Stimulated activated CD8-positive, alpha-beta memory T cell treated with anti-CD3 and anti-CD28 coated beads, Interleukin-15, amount 100 ng/mL, for 4 hours (primary cell): ENCODE results near the gene FAM89A.
A peak's percentile ranks its signal among the peaks of the same experiment; 100 is the strongest.
"Not testable (repeated sequence)": the region's sequence is repeated elsewhere in the genome, so short reads cannot be mapped to it uniquely, and the experiment has no call there.

ENCODE experiments used
- DNase-seq, 2 donors: peaks; one replicate each; pipeline ENCODE4 v3.0.0-alpha.2; 2020; ENCODE audit warnings: low read depth in 2 of 2

FAM89A gene

GRCh38 chr1:230994860-230995259, 45.2 kb downstream of the FAM89A start:
- no peak for DNase-seq

- no peak for DNase-seq
These were observed 47.8 kb downstream of the FAM89A start for GRCh38 chr1:230992100-230992774.

- no peak for DNase-seq
These were observed 52.6 kb downstream of the FAM89A start for GRCh38 chr1:230987448-230987847.

GRCh38 chr1:230986976-230987375, 53.1 kb downstream of the FAM89A start:
- no peak for DNase-seq

- DNase-seq, result no peak
These were observed 54.3 kb downstream of the FAM89A start for GRCh38 chr1:230985711-230986110.

- not testable (repeated sequence) for DNase-seq
These were observed 55.2 kb downstream of the FAM89A start for GRCh38 chr1:230984622-230985515.

- no peak for DNase-seq
These were observed 56.2 kb downstream of the FAM89A start for GRCh38 chr1:230983811-230984210.

GRCh38 chr1:230982696-230983095, 57.4 kb downstream of the FAM89A start:
- DNase-seq, result no peak

- no peak for DNase-seq
These were observed 60.1 kb downstream of the FAM89A start for GRCh38 chr1:230979952-230980351.

- DNase-seq, result no peak
These were observed 60.7 kb downstream of the FAM89A start for GRCh38 chr1:230979389-230979716.

GRCh38 chr1:230978491-230979388, 61.3 kb downstream of the FAM89A start, which contains the start of the genes ARV1 and TTC13:
ARV1 (plus strand) TSS chr1:230979094; CDS start chr1:230979106, 12 bp downstream.
TTC13 (minus strand) TSS chr1:230978861; CDS start chr1:230978830, 31 bp downstream.
- DNase-seq, result peak; percentile 90 to 96

GRCh38 chr1:230977761-230978490, 62.1 kb downstream of the FAM89A start:
- DNase-seq, result no peak

GRCh38 chr1:230976825-230977747, 63.0 kb downstream of the FAM89A start:
- DNase-seq, result peak in 1 of 2 donors; percentile 12

GRCh38 chr1:230976360-230976759, 63.7 kb downstream of the FAM89A start:
- no peak for DNase-seq

GRCh38 chr1:230975636-230976035, 64.4 kb downstream of the FAM89A start:
- DNase-seq, result no peak

GRCh38 chr1:230972855-230973271, 67.2 kb downstream of the FAM89A start:
- peak in 1 of 2 donors; percentile 42 for DNase-seq

- DNase-seq, result no peak
These were observed 68.3 kb downstream of the FAM89A start for GRCh38 chr1:230971771-230972170.

- no peak for DNase-seq
These were observed 69.6 kb downstream of the FAM89A start for GRCh38 chr1:230970432-230970831.
